Measurements from ENCODE around the gene USP12. TPM values are rescaled to one million over a fixed set of nuclear protein-coding genes. Genes with fewer than 3 reads are reported as not detected.
"Not testable (repeated sequence)": the region's sequence is repeated elsewhere in the genome, so short reads cannot be mapped to it uniquely, and the experiment has no call there.

USP12 gene
- polyA plus RNA-seq, 3 donors: 6.0 to 17.1 (median 15.3) TPM

GRCh38 chr13:27130979-27131623, 40.5 kb downstream of the USP12 start:
- WGBS, 3 donors: 72 to 77% (median 75%) methylated on average over 4 of the region's 4 CpGs

DNA sequence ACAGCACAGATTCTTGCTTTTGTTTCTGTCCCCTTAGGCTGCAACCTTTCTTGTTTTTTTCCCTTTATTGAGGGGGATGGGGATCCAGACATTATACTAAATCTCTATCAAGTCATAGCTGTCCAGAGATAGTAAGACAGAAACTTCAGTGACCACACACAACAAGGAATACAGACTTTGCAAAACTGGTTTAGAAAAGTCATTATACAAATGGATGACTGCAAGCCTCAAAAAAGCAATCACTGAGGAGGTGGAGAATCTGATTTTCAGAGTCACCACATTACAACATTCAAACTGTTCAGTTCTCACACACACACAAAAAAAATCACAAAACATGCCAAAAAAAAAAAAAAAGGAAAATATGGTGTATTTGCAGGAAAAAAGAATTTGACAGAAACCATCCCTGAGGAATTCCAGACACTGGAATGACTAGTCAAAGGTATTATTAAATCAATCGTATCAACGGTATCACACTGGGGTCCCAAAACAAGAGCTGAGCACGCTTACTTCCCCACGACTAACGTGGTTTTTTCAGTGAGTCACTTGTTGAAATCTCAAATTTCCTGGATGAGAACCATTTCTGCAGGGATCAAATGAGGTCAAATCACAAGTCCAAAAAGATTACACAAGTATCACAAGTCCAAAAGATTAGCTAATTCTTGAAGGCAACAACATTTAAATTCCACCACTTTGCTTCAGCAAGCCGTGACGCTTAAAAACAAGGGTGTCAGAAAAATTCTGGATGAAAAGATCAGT, 41.2 kb downstream of the USP12 start:
- no peak overlapping the region for H3K27ac ChIP-seq (ENCODE audit: low read depth, low read length)
- WGBS, 3 donors: 49 to 63% (median 50%) methylated on average over 7 of the region's 7 CpGs

More at GRCh38 chr13:27130979-27131623, 40.5 kb downstream of the USP12 start:
- H3K27ac ChIP-seq (ENCODE audit: low read depth, low read length): no peak overlapping the region

DNA sequence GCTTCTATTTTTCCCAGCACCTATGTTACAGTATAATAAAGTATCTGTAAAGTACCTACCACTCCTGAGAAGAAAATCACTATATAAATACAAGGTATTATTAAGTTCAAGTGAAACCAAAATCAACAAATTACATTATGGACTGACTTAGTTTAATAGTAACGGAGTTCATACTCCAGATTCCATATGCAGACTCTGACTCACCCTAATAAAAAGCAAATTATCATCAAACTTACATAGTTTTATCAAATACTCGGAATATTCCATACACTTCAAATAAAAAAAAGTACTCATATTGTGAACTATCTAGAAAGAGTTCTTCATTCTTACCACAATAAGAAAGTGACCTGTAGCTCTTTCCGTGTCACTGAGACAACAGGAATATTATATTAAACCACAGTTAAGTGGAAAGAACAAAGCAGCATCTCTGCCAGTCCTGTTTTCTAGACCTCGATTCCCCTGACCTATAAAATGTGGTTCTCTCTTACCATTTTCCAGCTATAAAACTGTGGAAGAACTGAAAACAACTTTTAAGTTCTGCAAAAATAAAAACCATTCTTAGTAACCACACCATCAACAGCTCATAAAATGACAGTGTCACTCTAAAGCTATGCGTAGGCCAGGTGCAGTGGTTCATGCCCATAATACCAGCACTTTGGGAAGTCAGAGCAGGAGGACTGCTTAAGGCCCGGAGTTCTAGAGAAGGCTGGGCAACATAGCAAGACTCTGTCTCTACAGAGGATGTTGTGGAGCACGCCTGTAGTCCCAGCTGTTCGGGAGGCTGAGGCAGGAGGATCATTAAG, 42.6 kb downstream of the USP12 start:
- WGBS, 3 donors: 92 to 95% (median 94%) methylated on average over 8 of the region's 8 CpGs
- H3K27ac ChIP-seq (ENCODE audit: low read depth, low read length): no peak overlapping the region

GRCh38 chr13:27126859-27127258, 44.8 kb downstream of the USP12 start:
- H3K27ac ChIP-seq (ENCODE audit: low read depth, low read length): no peak overlapping the region

DNA sequence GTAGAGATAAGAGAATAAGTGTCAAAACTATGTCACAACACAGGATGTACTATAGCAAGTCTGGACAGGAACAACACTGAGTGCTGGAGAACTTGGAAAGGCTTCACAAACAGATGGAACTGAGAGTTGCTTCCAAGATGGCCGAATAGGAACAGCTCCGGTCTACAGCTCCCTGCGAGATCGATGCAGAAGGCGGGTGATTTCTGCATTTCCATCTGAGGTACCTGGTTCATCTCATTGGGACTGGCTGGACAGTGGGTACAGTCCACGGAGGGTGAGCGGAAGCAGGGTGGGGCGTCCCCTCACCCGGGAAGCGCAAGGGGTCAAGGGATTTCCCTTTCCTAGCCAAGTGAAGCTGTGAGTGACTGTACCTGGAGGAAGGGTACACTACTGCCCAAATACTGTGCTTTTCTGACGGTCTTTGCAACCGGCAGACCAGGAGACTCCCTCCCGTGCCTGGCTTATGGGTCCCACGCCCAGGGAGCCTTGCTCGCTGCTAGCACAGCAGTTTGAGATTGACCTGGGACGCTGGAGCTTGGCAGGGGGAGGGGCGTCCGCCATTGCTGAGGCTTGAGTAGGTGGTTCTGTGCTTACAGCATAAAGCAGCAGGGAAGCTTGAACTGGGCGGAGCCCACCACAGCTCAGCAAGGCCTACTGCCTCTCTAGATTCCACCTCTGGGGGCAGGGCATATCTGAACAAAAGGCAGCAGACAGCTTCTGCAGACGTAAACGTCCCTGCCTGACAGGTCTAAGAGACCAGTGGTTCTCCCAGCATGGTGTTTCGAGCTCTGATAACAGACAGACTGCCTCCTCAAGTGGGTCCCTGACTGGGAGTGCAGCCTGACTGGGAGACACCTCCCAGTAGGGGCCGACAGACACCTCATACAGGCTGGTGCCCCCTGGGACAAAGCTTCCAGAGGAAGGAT, 46.0 kb downstream of the USP12 start:
- 96 to 98% (median 97%) methylated on average over 23 of the region's 23 CpGs for whole genome bisulfite sequencing, 3 donors
- H3K27ac ChIP-seq (ENCODE audit: low read depth, low read length): no peak overlapping the region

DNA sequence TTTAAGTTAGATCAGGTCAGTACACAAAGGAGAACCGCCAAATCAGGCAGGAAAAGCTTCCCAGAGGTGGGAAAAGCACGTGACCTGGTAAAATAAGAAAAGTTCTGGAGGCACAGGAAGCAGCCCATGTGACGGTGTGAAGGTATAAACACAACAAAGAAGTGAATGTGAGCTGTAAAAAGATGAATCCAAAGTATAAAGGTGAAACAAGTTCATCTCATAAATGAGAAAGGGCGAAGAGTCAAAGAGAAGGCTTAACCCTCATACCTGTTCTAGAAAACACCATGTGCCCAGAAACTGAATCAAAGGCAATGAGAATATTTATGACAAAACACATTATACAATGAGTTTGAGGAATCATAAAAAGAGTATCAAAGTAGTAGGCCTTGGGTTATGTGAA, 47.0 kb downstream of the USP12 start:
- no peak overlapping the region for H3K27ac ChIP-seq (ENCODE audit: low read depth, low read length)
- WGBS, 3 donors: 90 to 95% (median 91%) methylated on average over 4 of the region's 4 CpGs

DNA sequence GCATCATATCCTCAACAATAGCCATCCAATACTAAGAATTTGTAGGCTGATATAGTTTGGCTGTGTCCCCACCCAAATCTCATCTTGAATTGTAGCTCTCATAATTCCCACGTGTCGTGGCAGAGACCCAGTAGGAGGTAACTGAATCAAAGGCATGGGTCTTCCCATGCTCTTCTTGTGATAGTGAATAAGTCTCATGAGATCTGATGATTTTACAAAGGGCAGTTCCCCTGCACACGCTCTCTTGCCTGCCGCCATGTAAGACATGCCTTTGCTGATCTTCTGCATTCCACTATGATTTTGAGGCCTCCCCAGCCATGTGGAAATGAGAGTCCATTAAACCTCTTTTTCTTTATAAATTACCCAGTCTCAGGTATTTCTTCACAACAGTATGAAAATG, 48.2 kb downstream of the USP12 start:
- WGBS, 3 donors: 96 to 99% (median 98%) methylated on average over 4 of the region's 4 CpGs
- not testable (repeated sequence) for H3K27ac ChIP-seq (ENCODE audit: low read depth, low read length)

GRCh38 chr13:27122036-27122435, 49.6 kb downstream of the USP12 start:
- WGBS, 3 donors: 95 to 99% (median 97%) methylated on average over 7 of the region's 7 CpGs
- H3K27ac ChIP-seq (ENCODE audit: low read depth, low read length): no peak overlapping the region

DNA sequence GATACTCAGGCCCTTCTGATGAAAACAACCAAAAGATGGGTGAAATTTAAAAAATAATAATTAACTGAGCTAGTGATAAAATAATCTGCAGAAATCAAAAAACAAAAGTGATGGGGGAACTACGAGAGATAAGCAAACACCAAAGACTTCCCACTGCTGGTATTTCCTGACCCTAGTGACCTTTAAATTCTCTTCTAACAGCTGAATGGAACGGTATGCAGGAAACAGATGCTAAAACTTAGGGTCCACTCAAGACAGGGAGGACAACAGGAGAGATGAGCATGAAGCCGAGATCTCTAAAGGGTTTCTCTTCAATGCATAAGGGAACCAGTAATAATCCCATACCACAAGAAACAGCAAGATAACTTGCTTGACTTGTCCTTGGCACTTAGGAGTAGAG, 50.8 kb downstream of the USP12 start:
- no peak overlapping the region for H3K27ac ChIP-seq (ENCODE audit: low read depth, low read length)
- WGBS, 3 donors: 25 to 52% (median 34%) methylated on average over 3 of the region's 3 CpGs

DNA sequence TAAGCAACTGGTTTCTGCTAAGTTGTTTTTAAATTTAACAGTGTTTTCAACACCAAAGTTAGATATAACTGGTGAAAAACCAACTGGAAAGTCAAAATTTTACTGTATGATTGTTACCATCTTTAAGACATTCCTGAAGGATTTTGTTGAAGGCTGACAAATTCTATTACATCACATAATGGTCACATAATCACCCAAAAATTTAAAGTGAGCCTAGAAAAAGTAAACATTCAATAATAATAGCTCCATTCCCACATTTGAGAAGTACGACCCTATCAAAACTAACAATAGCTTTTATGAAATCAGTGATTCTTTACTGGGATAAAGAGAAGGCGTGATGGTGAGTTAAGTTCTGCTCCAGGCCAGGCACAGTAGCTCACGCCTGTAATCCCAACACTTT, 51.6 kb downstream of the USP12 start:
- no peak overlapping the region for H3K27ac ChIP-seq (ENCODE audit: low read depth, low read length)
- 90 to 95% (median 94%) methylated on average over 3 of the region's 3 CpGs for WGBS, 3 donors

GRCh38 chr13:27118428-27119054, 53.1 kb downstream of the USP12 start:
- no peak overlapping the region for H3K27ac ChIP-seq (ENCODE audit: low read depth, low read length)
- 92 to 93% (median 93%) methylated on average over 3 of the region's 3 CpGs for WGBS, 3 donors

DNA sequence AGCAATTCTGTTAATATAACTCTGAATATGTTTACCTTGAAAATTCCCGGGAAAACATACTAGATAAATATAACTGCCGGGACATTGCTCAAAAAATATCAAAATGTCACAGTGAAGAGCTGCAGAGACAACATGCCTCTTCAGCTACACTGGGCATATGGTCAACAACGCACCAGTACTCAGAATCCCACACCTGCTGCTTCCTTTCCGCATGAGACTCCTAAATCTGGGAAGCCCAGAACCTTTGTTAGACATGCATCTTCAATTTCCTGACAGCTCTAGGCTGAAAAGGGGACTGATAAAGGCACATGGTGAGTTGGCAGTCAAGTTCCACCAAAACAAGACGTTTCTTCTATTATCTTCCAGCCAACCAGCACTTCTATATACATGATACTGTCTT, 53.7 kb downstream of the USP12 start:
- 77 to 90% (median 87%) methylated on average over 5 of the region's 5 CpGs for WGBS, 3 donors
- no peak overlapping the region for H3K27ac ChIP-seq (ENCODE audit: low read depth, low read length)

GRCh38 chr13:27117158-27117557, 54.5 kb downstream of the USP12 start:
- H3K27ac ChIP-seq (ENCODE audit: low read depth, low read length): no peak overlapping the region
- WGBS, 3 donors: 55 to 73% (median 71%) methylated on average over 1 of the region's 1 CpG

DNA sequence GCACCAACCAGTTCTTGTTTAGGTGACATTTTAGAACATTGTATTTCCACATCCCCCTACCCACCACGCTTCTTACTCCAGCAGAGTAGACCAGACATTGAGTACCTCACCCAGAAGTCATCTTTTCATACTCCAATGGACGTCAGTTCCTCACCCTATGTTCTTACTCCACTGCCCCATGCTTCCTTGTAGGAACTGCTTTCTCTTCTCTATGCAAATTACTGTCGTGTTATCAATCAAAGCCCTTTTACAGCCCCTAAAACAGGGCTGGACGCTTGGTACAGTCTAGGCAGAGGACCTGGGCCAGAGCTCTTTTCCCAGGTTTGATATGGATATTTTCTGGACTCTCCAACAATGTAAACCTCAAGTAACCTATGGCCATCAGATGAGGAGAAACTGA, 58.2 kb downstream of the USP12 start:
- WGBS, 3 donors: 91 to 95% (median 92%) methylated on average over 4 of the region's 4 CpGs

GRCh38 chr13:27112006-27112405, 59.6 kb downstream of the USP12 start:
- H3K27ac ChIP-seq (ENCODE audit: low read depth, low read length): no peak overlapping the region

More for the DNA sequence above, 58.2 kb downstream of the USP12 start:
- no peak overlapping the region for H3K27ac ChIP-seq (ENCODE audit: low read depth, low read length)

GRCh38 chr13:27110056-27110746, 61.4 kb downstream of the USP12 start:
- 94 to 98% (median 95%) methylated on average over 3 of the region's 3 CpGs for WGBS, 3 donors
- no peak overlapping the region for H3K27ac ChIP-seq (ENCODE audit: low read depth, low read length)

- no peak overlapping the region for H3K27ac ChIP-seq (ENCODE audit: low read depth, low read length)
- 94 to 98% (median 96%) methylated on average over 5 of the region's 5 CpGs for WGBS, 3 donors
Measured at GRCh38 chr13:27106144-27106543, 65.5 kb downstream of the USP12 start.
